Left ventricle myocardium inferior (tissue), 1 donor: ENCODE results near the gene SCAMP4. TPM values are rescaled to one million over a fixed set of nuclear protein-coding genes. Genes with fewer than 3 reads are reported as not detected.

Source experiments
- DNase-seq: peaks from one replicate; pipeline ENCODE4 v3.0.0-alpha.2; 2020
- H3K27ac ChIP-seq: fragments of 200-600 bp; replicated peaks from 2 replicates; pipeline ENCODE4 v1.8.0; 2021
- H3K27me3 ChIP-seq: fragments of 200-600 bp; 2 replicates; pipeline ENCODE4 v1.8.0; 2021; ENCODE audit warnings: low read depth
- H3K36me3 ChIP-seq: fragments of 200-600 bp; 2 replicates; pipeline ENCODE4 v1.8.0; 2021
- H3K4me1 ChIP-seq: fragments of 200-600 bp; 2 replicates; pipeline ENCODE4 v1.8.0; 2021
- H3K4me3 ChIP-seq: fragments of 200-600 bp; 2 replicates; pipeline ENCODE4 v1.8.0; 2021; ENCODE audit warnings: mild to moderate bottlenecking, moderate library complexity
- H3K9me3 ChIP-seq: fragments of 200-600 bp; replicated peaks from 2 replicates; pipeline ENCODE4 v1.8.0; 2021
- intact Hi-C: fragments of 100-400 bp; cut with micrococcal nuclease; formaldehyde crosslinking; loops from one replicate; pipeline ENCODE4 v1.11.0; 2022
- total RNA-seq: library from RNA; stranded (reverse); fragmentation: NEBNext Ultra II Directional; extraction: Animal tissue kit (Norgen Biotek cat#: 25700); gene quantifications from one replicate; pipeline ENCODE4 v1.2.1, GENCODE V29; 2021
- TF ChIP-seq, protein P1 (sequence below): fragments of 200-600 bp; IDR thresholded peaks from 2 replicates; pipeline ENCODE4 v1.8.0; 2021; ENCODE audit warnings: antibody characterized with exemption, mild to moderate bottlenecking, borderline replicate concordance
- donor health status: DM: no; HTN: yes; CAD: no; lungs with severe emphysema.

The SCAMP4 gene
- total RNA-seq, 1 donor from 2014 or later, result 16.2 TPM

DNA sequence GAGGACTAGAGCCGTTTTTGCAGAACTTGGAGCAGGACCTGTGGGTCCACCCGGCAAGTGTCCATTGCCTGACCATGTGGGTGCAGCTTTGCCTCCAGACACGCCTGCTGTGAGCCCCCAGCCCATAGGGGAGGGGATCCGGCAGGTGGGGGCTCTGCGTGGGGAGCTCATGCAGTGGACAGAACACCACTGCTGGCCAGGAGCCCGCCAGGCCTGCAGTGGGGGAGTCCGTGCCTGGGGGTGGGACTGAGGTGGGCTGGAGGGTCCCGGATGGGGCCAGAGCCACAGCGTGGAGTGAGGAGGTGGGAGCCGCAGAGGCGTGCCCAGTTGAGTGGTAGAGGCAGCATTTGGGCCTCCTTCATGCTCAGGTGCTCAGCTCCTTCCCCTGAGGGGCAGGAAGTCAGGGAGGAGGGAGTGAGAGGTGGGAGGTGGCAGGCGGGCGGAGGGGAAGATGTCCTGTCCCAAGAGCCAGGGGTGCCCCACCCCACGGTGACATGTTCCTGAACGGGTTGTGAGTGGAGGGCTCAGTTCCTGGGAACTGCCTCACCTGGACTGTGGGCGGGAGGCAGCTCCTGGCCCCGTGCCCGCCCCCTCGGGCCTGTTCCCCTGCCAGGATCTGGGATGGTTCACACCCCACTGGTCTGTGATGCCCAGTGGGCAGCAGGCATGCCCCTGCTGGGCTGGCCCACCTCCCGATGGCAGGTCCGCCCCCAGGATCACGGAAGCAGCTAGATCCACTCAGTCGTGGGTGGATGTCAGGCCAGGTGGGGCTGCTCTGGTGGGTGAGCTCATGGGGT lies 8.8 kb downstream of the SCAMP4 start:
- Histone ChIP-seq H3K27ac (no peak overlapping the region), H3K27me3 (no peaks in the 10 kb centered on the region), H3K4me1 (peaks cover 7% of the 10 kb centered on the region), H3K36me3 (peaks cover 41% of the 10 kb centered on the region), H3K4me3 (no peak overlapping the region), H3K9me3 (no peaks in the 10 kb centered on the region)
- no peak for DNase-seq
- TF ChIP-seq, protein P1, sequence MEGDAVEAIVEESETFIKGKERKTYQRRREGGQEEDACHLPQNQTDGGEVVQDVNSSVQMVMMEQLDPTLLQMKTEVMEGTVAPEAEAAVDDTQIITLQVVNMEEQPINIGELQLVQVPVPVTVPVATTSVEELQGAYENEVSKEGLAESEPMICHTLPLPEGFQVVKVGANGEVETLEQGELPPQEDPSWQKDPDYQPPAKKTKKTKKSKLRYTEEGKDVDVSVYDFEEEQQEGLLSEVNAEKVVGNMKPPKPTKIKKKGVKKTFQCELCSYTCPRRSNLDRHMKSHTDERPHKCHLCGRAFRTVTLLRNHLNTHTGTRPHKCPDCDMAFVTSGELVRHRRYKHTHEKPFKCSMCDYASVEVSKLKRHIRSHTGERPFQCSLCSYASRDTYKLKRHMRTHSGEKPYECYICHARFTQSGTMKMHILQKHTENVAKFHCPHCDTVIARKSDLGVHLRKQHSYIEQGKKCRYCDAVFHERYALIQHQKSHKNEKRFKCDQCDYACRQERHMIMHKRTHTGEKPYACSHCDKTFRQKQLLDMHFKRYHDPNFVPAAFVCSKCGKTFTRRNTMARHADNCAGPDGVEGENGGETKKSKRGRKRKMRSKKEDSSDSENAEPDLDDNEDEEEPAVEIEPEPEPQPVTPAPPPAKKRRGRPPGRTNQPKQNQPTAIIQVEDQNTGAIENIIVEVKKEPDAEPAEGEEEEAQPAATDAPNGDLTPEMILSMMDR, result no peak
- intact Hi-C loops, result no loop called here

DNA sequence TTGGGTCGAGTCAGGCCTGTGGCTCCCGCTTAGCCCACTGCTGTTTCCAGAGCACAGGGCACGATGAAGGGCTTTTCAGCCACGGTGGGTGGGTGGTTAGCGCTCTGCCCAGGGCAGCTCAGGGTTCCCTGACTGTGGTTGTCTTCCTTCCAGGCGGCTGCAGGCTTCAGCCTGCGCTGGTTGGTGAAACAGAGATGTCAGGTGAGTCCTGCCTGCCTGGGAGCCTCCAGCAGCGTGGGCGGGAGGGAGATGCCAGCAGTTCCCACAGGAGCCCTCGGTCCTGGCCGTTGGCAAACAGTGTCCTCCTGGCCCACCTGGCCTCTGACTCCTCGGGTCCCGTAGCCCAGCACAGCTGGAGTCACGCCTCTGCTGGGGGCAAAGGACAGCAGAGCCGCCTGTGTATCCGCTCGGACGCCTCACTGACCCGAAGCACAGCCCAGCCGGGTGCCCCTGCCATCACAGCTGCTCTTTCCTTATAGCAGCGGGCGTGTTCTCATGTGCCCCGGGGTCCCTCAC lies 9.7 kb downstream of the SCAMP4 start:
- no peaks in the 10 kb centered on the region for H3K9me3 ChIP-seq
- no peak overlapping the region for H3K4me3 ChIP-seq
- no peaks in the 10 kb centered on the region for H3K4me1 ChIP-seq
- TF ChIP-seq, protein P1, result no peak
- intact Hi-C loops, result no loop called here
- no peak for DNase-seq
- no peaks in the 10 kb centered on the region for H3K27me3 ChIP-seq
- H3K36me3 ChIP-seq, result peaks cover 50% of the 10 kb centered on the region
- no peak overlapping the region for H3K27ac ChIP-seq

DNA sequence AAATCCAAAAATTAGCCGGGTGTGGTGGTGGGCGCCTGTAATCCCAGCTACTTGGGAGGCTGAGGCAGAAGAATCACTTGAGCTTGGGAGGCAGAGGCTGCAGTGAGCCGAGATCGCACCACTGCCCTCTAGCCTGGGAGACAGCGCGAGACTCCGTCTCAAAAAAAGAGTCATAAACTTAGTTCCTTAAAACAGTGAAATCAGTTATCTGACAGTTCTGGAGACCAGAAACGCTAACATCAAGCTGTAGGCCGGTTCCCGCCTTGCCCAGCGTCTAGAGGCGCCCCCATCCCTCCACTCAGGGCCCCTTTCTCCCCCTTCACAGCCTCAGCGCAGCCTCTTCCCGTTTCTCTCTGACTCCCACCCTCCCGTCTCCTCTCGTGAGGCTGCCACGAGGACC lies 11.9 kb downstream of the SCAMP4 start:
- H3K4me3 ChIP-seq, result no peak overlapping the region
- no peak for DNase-seq
- intact Hi-C loops, result no loop called here
- H3K27me3 ChIP-seq, result no peaks in the 10 kb centered on the region
- H3K36me3 ChIP-seq, result peaks cover 66% of the 10 kb centered on the region
- TF ChIP-seq, protein P1, result no peak
- no peak overlapping the region for H3K27ac ChIP-seq
- no peaks in the 10 kb centered on the region for H3K4me1 ChIP-seq
- H3K9me3 ChIP-seq, result no peaks in the 10 kb centered on the region

DNA sequence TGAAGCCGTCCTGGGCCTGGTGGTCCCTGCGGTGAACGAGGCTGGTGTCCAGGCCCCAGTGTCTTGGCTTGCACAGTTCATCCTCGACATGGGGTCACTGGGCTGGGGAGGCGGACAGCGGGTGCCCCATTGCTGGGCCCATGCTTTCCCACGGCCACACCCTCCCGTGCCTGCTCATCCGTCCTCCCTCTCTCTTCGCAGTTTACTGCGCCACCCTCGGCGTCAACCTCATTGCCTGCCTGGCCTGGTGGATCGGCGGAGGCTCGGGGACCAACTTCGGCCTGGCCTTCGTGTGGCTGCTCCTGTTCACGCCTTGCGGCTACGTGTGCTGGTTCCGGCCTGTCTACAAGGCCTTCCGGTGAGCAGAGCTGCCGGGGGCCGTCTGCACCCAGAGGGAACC lies 12.7 kb downstream of the SCAMP4 start:
- Histone ChIP-seq H3K4me3 (no peak overlapping the region), H3K27ac (no peak overlapping the region), H3K36me3 (peaks cover 66% of the 10 kb centered on the region), H3K27me3 (no peaks in the 10 kb centered on the region), H3K4me1 (no peaks in the 10 kb centered on the region), H3K9me3 (no peaks in the 10 kb centered on the region)
- DNase-seq, result no peak
- intact Hi-C loops, result no loop called here
- TF ChIP-seq, protein P1, result no peak

DNA sequence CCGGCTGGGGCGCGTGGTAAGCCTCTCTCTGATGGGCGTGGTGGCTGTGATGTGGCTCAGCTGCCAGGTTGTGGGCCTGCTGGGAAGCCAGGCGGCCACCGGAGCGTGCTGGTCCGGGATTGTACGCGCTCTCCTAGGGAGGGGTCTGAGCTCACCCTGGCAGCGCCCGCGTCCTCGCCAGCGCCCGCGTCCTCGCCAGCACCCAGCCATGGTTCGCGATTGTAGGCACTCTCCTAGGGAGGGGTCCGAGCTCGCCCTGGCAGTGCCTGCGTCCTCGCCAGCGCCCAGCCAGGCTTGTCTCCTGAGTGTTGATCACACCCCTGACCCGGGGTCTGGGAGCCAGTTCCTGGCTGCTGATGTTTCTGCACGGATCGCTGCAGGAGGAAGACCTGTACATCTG lies 13.8 kb downstream of the SCAMP4 start:
- Histone ChIP-seq H3K27ac (no peak overlapping the region), H3K4me3 (no peak overlapping the region), H3K9me3 (no peaks in the 10 kb centered on the region), H3K4me1 (no peaks in the 10 kb centered on the region), H3K27me3 (no peaks in the 10 kb centered on the region), H3K36me3 (peaks cover 61% of the 10 kb centered on the region)
- TF ChIP-seq, protein P1, result no peak
- no peak for DNase-seq
- intact Hi-C loops, result no loop called here
